Progenitor cell of endocrine pancreas (in vitro differentiated cells): ENCODE results near the gene CAMK4. TPM values are rescaled to one million over a fixed set of nuclear protein-coding genes. Genes with fewer than 3 reads are reported as not detected.

Experiments used
- DNase-seq: peaks from one replicate; pipeline ENCODE4 v3.0.0; 2021; ENCODE audit warnings: low spot score; ENCODE audit not compliant: unreplicated experiment
- H3K27ac Mint-ChIP-seq: 2 replicates; pipeline ENCODE4 v1.8.0; 2021; ENCODE audit warnings: mild to moderate bottlenecking, moderate library complexity, mixed read lengths
- H3K27me3 Mint-ChIP-seq: 2 replicates; pipeline ENCODE4 v1.8.0; 2021; ENCODE audit warnings: mixed read lengths
- H3K36me3 Mint-ChIP-seq: 2 replicates; pipeline ENCODE4 v1.8.0; 2022; ENCODE audit warnings: mixed read lengths; ENCODE audit not compliant: insufficient read depth
- H3K4me1 Mint-ChIP-seq: 2 replicates; pipeline ENCODE4 v1.8.0; 2021; ENCODE audit warnings: low read depth, mixed read lengths
- H3K4me3 Mint-ChIP-seq: 2 replicates; pipeline ENCODE4 v1.8.0; 2021; ENCODE audit warnings: low read depth, mild to moderate bottlenecking, moderate library complexity, mixed read lengths
- H3K9me3 Mint-ChIP-seq: 2 replicates; pipeline ENCODE4 v1.8.0; 2021; ENCODE audit warnings: low read depth, mixed read lengths
- CTCF ChIP-seq: fragments of 200-600 bp; sonication (generic); IDR thresholded peaks from one replicate; pipeline ENCODE4 v1.5.0; 2021; ENCODE audit warnings: antibody characterized with exemption, mild to moderate bottlenecking; ENCODE audit not compliant: unreplicated experiment
- total RNA-seq: library from RNA; stranded (reverse); gene quantifications from 2 replicates; pipeline ENCODE4 v1.2.1, GENCODE V29; 2021

CAMK4 gene
- total RNA-seq, 1 donor from 2014 or later: 2.3 TPM

GRCh38 chr5:111372799-111373198 lies 148.6 kb downstream of the CAMK4 start:
- no peak overlapping the region for H3K27ac Mint-ChIP-seq
- no peaks in the 10 kb centered on the region for H3K9me3 Mint-ChIP-seq
- no peaks in the 10 kb centered on the region for H3K36me3 Mint-ChIP-seq
- no peaks in the 10 kb centered on the region for H3K27me3 Mint-ChIP-seq
- DNase-seq: no peak
- no peak overlapping the region for H3K4me3 Mint-ChIP-seq
- H3K4me1 Mint-ChIP-seq: no peaks in the 10 kb centered on the region
- no peak for TF ChIP-seq CTCF

GRCh38 chr5:111374380-111374779 lies 150.2 kb downstream of the CAMK4 start:
- H3K36me3 Mint-ChIP-seq: no peaks in the 10 kb centered on the region
- no peak overlapping the region for H3K4me3 Mint-ChIP-seq
- H3K9me3 Mint-ChIP-seq: no peaks in the 10 kb centered on the region
- H3K27ac Mint-ChIP-seq: no peak overlapping the region
- DNase-seq: no peak
- TF ChIP-seq CTCF: no peak
- H3K27me3 Mint-ChIP-seq: no peaks in the 10 kb centered on the region
- peaks cover under 1% of the 10 kb centered on the region for H3K4me1 Mint-ChIP-seq

GRCh38 chr5:111375645-111376044 lies 151.5 kb downstream of the CAMK4 start:
- Mint-ChIP-seq H3K4me1 (peaks cover 2% of the 10 kb centered on the region), H3K9me3 (no peaks in the 10 kb centered on the region), H3K27me3 (no peaks in the 10 kb centered on the region), H3K27ac (no peak overlapping the region), H3K4me3 (no peak overlapping the region), H3K36me3 (no peaks in the 10 kb centered on the region)
- no peak for DNase-seq
- no peak for TF ChIP-seq CTCF

GRCh38 chr5:111377306-111377705 lies 153.1 kb downstream of the CAMK4 start:
- no peak for DNase-seq
- H3K27ac Mint-ChIP-seq: no peak overlapping the region
- no peaks in the 10 kb centered on the region for H3K9me3 Mint-ChIP-seq
- TF ChIP-seq CTCF: no peak
- no peaks in the 10 kb centered on the region for H3K36me3 Mint-ChIP-seq
- no peak overlapping the region for H3K4me3 Mint-ChIP-seq
- H3K27me3 Mint-ChIP-seq: peaks cover 5% of the 10 kb centered on the region
- peaks cover 6% of the 10 kb centered on the region for H3K4me1 Mint-ChIP-seq

GRCh38 chr5:111379391-111379816 lies 155.2 kb downstream of the CAMK4 start:
- H3K9me3 Mint-ChIP-seq: no peaks in the 10 kb centered on the region
- H3K27ac Mint-ChIP-seq: no peak overlapping the region
- peaks cover 6% of the 10 kb centered on the region for H3K4me1 Mint-ChIP-seq
- H3K4me3 Mint-ChIP-seq: no peak overlapping the region
- no peaks in the 10 kb centered on the region for H3K36me3 Mint-ChIP-seq
- no peak for DNase-seq
- peaks cover 5% of the 10 kb centered on the region for H3K27me3 Mint-ChIP-seq
- TF ChIP-seq CTCF: no peak
